ENCODE measurements around the gene C16orf89. TPM values are rescaled to one million over a fixed set of nuclear protein-coding genes. Genes with fewer than 3 reads are reported as not detected.
A peak's percentile ranks its signal among the peaks of the same experiment; 100 is the strongest.

C16orf89 gene
- total and polyA plus RNA-seq, 10 of the 15 experiments (the other 5 are each of a cell fraction or from before 2014, with no cell fraction given), result not detected

- TF ChIP-seq PRDM15 (CRISPR knock-in tag; IDR thresholded peaks at IDR 0.05) (peak; percentile 93), RELB (IDR thresholded peaks at IDR 0.05; ENCODE audit: low read depth) (peak; percentile 98), YY1 (IDR thresholded peaks at IDR 0.05; ENCODE audit: low read depth, low read length) (peak; percentile 99)
These were observed 6.1 kb upstream of the C16orf89 start, which contains the start of gene ALG1 (continued) for GRCh38 chr16:5071681-5072333.

GRCh38 chr16:5071341-5071680 is 5.6 kb upstream of the C16orf89 start:
- ATAC-seq (no peak), DNase-seq (ENCODE audit: low read depth, low spot score) (no peak), FAIRE-seq (peak; percentile 79)
- Histone ChIP-seq H3K36me3 (ENCODE audit: control insufficient read depth in 2 of 2, insufficient read depth in 2 of 2, low read length in 1 of 2) (peaks cover 5% of the 10 kb centered on the region in 2 experiments; a peak in 3 of 4 replicates), H3K27ac (ENCODE audit: control insufficient read depth, insufficient read depth) (peak overlapping the region; percentile 75), H3K9me3 (replicated peaks; ENCODE audit: control insufficient read depth, insufficient read depth, low read length) (no peaks in the 10 kb centered on the region; the same call in 2 of the 3 replicates), H3K9ac (ENCODE audit: control insufficient read depth, insufficient read depth, low read length) (peak overlapping the region; percentile 81), H3K4me3 (peak overlapping the region; percentile 87; the same call in 1 of the 2 replicates), H3K79me2 (ENCODE audit: control insufficient read depth, insufficient read depth, low read length) (peaks cover 10% of the 10 kb centered on the region), H4K20me1 (ENCODE audit: control insufficient read depth, insufficient read depth) (no peaks in the 10 kb centered on the region), H3K27me3 (replicated peaks in 1 of 2; ENCODE audit: control insufficient read depth in 2 of 2, insufficient read depth in 2 of 2, low read length in 1 of 2) (no peaks in the 10 kb centered on the region), H3K4me2 (ENCODE audit: control insufficient read depth, insufficient read depth) (peak overlapping the region; percentile 69), H2AFZ (ENCODE audit: control insufficient read depth, low read depth, low read length) (peak overlapping the region; percentile 95), H3K4me1 (ENCODE audit: control insufficient read depth, insufficient read depth, low read length) (peaks cover 14% of the 10 kb centered on the region)
- POLR2A ChIA-PET, result interaction anchor here (1.0 kb wide), 1 partner anchor 96 kb away, joined by 3 read pairs; no protein-coding TSS in a partner anchor
- no TSS peak for BruUV-seq (replicated peaks)
- intact Hi-C loops (cut with micrococcal nuclease; ENCODE audit: unreplicated experiment), result no loop called here
- 20% methylated on average over 7 of the region's 7 CpGs for WGBS (ENCODE audit: insufficient coverage, insufficient replicate concordance, low lambda C conversion rate, missing lambda C conversion rate)
- RAD21 ChIA-PET (ENCODE audit: unreplicated experiment), result no interaction called here
- SMC1A ChIA-PET (ENCODE audit: uncharacterized antibody, unreplicated experiment), result interaction anchor here (0.9 to 1.5 kb wide), 2 partner anchors 21 to 37 kb away, joined by 3 to 4 read pairs; no protein-coding TSS in a partner anchor
- CTCF ChIA-PET, result interaction anchor here (1.1 kb wide), 1 partner anchor 22 kb away, joined by 5 read pairs; no protein-coding TSS in a partner anchor
- in situ Hi-C loops (cut with MboI), result no loop called here
- TF ChIP-seq IKZF2 (IDR thresholded peaks at IDR 0.05), result peak in 1 of 2 experiments; percentile 40; a peak in 1 of 4 replicates
- TF ChIP-seq NR2C1 (IDR thresholded peaks at IDR 0.05), result no peak
- TF ChIP-seq SMARCA5 (IDR thresholded peaks at IDR 0.05), result 0 out of 2 replicates have a peak, but pooled peaks have one; percentile 15
- no peak for TF ChIP-seq SPI1 (IDR thresholded peaks at IDR 0.05; ENCODE audit: borderline replicate concordance, insufficient read depth, low read depth, low read length)
- peak; percentile 36; the same call in 1 of the 2 replicates for TF ChIP-seq MTA2 (IDR thresholded peaks at IDR 0.05; ENCODE audit: low read depth)
- TF ChIP-seq ZBTB40 (IDR thresholded peaks at IDR 0.05; ENCODE audit: borderline replicate concordance), result peak; percentile 66

Measured in GM12878 (cell line).